ENCODE measurements around the gene SHISA6.

DNA sequence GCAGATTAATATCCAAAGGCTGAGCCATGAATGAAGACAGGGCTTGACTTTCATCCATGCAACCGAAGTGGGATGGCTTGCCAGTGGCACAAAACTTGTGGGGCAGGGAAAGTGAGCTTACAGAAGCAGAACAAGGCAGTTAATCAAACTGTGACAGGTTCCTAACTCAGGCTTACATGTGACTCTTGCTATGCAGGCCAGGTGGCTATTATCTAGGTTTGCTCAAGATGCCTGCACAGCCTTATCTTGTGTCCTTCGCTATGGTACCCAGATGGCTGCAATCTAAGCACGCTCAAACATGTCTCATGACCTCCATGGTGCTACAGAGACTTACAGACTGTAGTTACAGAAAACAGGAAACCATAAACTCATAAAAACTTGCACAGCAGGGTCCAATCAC, 348.7 kb downstream of the SHISA6 start:
- TF ChIP-seq RFX5 (IDR thresholded peaks at IDR 0.05; ENCODE audit: low read length) (no peak), TEAD4 (IDR thresholded peaks at IDR 0.05; ENCODE audit: borderline replicate concordance, insufficient read depth) (no peak), EP300 (IDR thresholded peaks at IDR 0.05; ENCODE audit: borderline replicate concordance in 1 of 2, low read depth in 1 of 2, low read length in 1 of 2) (no peak), POLR2AphosphoS5 (IDR thresholded peaks at IDR 0.05; ENCODE audit: low read depth, low read length) (no peak), SIN3A (IDR thresholded peaks at IDR 0.05; ENCODE audit: borderline replicate concordance, low read depth, low read length) (no peak), RCOR1 (IDR thresholded peaks at IDR 0.05; ENCODE audit: low read length) (no peak)
- TF ChIP-seq, protein P1, sequence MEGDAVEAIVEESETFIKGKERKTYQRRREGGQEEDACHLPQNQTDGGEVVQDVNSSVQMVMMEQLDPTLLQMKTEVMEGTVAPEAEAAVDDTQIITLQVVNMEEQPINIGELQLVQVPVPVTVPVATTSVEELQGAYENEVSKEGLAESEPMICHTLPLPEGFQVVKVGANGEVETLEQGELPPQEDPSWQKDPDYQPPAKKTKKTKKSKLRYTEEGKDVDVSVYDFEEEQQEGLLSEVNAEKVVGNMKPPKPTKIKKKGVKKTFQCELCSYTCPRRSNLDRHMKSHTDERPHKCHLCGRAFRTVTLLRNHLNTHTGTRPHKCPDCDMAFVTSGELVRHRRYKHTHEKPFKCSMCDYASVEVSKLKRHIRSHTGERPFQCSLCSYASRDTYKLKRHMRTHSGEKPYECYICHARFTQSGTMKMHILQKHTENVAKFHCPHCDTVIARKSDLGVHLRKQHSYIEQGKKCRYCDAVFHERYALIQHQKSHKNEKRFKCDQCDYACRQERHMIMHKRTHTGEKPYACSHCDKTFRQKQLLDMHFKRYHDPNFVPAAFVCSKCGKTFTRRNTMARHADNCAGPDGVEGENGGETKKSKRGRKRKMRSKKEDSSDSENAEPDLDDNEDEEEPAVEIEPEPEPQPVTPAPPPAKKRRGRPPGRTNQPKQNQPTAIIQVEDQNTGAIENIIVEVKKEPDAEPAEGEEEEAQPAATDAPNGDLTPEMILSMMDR (IDR thresholded peaks at IDR 0.05): no peak
- TF ChIP-seq, protein P2, sequence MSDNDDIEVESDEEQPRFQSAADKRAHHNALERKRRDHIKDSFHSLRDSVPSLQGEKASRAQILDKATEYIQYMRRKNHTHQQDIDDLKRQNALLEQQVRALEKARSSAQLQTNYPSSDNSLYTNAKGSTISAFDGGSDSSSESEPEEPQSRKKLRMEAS (IDR thresholded peaks at IDR 0.05; ENCODE audit: low read depth): no peak

All from SK-N-SH (cell line).